Vagina (tissue), 2 donors: ENCODE data around the gene ADARB1.

Experiments
- POLR2AphosphoS5 ChIP-seq, 2 donors: sonication (generic); formaldehyde crosslinking; IDR thresholded peaks; one replicate each; pipeline ENCODE4 v1.9.0; 2017; ENCODE audit warnings: antibody characterized with exemption in 2 of 2, mild to moderate bottlenecking in 2 of 2, low read depth in 1 of 2; ENCODE audit not compliant: insufficient read depth in 1 of 2
- TF ChIP-seq, protein P1 (sequence below), 3 experiments: fragments of 450-650 bp in 2 of 3; fragments of 200-600 bp in 1 of 3; sonication (generic) in 1 of 3; IDR thresholded peaks; one replicate each; pipeline ENCODE4 v1.5.1; 2017 to 2019; ENCODE audit warnings: antibody characterized with exemption in 3 of 3, mild to moderate bottlenecking in 2 of 3, moderate library complexity in 2 of 3

DNA sequence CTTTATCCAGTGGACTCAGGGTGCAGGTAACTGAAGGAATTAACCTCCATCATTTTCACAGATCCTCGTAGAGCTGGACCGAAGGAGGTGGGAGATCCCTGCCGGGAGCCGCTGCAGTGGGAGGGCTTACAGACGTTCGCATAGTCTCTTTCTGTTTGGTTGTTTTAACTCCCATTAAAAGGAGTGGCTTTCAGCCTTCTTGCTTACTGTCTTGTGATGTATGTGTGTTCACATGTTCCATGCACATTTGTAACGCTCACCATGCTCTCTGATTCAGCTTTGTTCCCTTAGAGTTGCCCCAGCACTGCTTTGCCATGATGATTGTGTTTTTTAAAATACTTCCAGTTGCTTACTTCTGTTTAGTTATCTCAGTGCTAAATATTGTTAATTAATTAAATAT lies 85.8 kb downstream of the ADARB1 start:
- TF ChIP-seq, protein P1, sequence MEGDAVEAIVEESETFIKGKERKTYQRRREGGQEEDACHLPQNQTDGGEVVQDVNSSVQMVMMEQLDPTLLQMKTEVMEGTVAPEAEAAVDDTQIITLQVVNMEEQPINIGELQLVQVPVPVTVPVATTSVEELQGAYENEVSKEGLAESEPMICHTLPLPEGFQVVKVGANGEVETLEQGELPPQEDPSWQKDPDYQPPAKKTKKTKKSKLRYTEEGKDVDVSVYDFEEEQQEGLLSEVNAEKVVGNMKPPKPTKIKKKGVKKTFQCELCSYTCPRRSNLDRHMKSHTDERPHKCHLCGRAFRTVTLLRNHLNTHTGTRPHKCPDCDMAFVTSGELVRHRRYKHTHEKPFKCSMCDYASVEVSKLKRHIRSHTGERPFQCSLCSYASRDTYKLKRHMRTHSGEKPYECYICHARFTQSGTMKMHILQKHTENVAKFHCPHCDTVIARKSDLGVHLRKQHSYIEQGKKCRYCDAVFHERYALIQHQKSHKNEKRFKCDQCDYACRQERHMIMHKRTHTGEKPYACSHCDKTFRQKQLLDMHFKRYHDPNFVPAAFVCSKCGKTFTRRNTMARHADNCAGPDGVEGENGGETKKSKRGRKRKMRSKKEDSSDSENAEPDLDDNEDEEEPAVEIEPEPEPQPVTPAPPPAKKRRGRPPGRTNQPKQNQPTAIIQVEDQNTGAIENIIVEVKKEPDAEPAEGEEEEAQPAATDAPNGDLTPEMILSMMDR (IDR thresholded peaks at IDR 0.05), result no peak
- TF ChIP-seq POLR2AphosphoS5 (IDR thresholded peaks at IDR 0.05; ENCODE audit: insufficient read depth in 1 of 2, low read depth in 1 of 2), result no peak
